SK-N-SH (cell line): ENCODE data around the gene NR2F1. TPM values are rescaled to one million over a fixed set of nuclear protein-coding genes. Genes with fewer than 3 reads are reported as not detected.

Experiments used
- CTCF ChIA-PET: fragments of 300-600, 350-600 bp; formaldehyde crosslinking; extraction: SDS; loops from one replicate; lab custom pipeline; 2021; lab: Yijun Ruan, JAX
- POLR2A ChIA-PET: fragments of 350-600 bp; sonication (Branson Sonifier 250); formaldehyde crosslinking; extraction: SDS; loops from one replicate; lab custom pipeline; 2020; ENCODE audit warnings: antibody characterized with exemption, inconsistent platforms; lab: Yijun Ruan, JAX
- DNase-seq: peaks from one replicate; pipeline ENCODE4 v3.0.0; 2012
- H2AFZ ChIP-seq: fragments of 200-600 bp; sonication (generic); 2 replicates; pipeline ENCODE4 v1.8.1; 2016; ENCODE audit warnings: antibody characterized with exemption, mild to moderate bottlenecking, low read depth
- H3F3A ChIP-seq: fragments of 200-600 bp; sonication (generic); replicated peaks from 2 replicates; pipeline ENCODE3; 2016; ENCODE audit warnings: antibody characterized with exemption, mild to moderate bottlenecking; ENCODE audit not compliant: insufficient read depth
- H3K27ac ChIP-seq, 2 experiments: fragments of 200-500 bp in 1 of 2; fragments of 200-600 bp in 1 of 2; sonication (Bioruptor generic) in 1 of 2; sonication (generic), shearing (Covaris generic) in 1 of 2; 2 replicates each; pipeline versions ENCODE4 v1.5.1 to v1.6.1; 2014 to 2016; ENCODE audit warnings: low read depth in 2 of 2, inconsistent platforms in 1 of 2, low read length in 1 of 2, mild to moderate bottlenecking in 1 of 2, mixed read lengths in 1 of 2
- H3K27me3 ChIP-seq: fragments of 200-600 bp; sonication (generic), shearing (Covaris generic); 2 replicates; pipeline ENCODE4 v1.6.1; 2016; ENCODE audit warnings: mixed run types; ENCODE audit not compliant: insufficient read depth
- H3K36me3 ChIP-seq, 2 experiments: fragments of 200-500 bp in 1 of 2; fragments of 200-600 bp in 1 of 2; sonication (Bioruptor generic) in 1 of 2; sonication (generic) in 1 of 2; replicated peaks in 1 of 2; 2 replicates each; pipeline versions ENCODE3 to v1.5.1; 2014 to 2016; ENCODE audit warnings: low read length in 1 of 2, mild to moderate bottlenecking in 1 of 2; ENCODE audit not compliant: insufficient read depth in 2 of 2, control insufficient read depth in 1 of 2
- H3K4me1 ChIP-seq, 2 experiments: fragments of 200-500 bp in 1 of 2; fragments of 200-600 bp in 1 of 2; sonication (Bioruptor generic) in 1 of 2; sonication (generic), shearing (Covaris generic) in 1 of 2; 2 replicates each; pipeline versions ENCODE4 v1.5.1 to v1.6.1; 2014 to 2016; ENCODE audit warnings: low read depth in 1 of 2, low read length in 1 of 2, mixed run types in 1 of 2; ENCODE audit not compliant: insufficient read depth in 2 of 2, control insufficient read depth in 1 of 2
- H3K4me2 ChIP-seq: fragments of 200-600 bp; sonication (generic), shearing (Covaris generic); 2 replicates; pipeline ENCODE4 v1.6.1; 2017; ENCODE audit warnings: mixed run types
- H3K4me3 ChIP-seq, 2 experiments: fragments of 200-500 bp in 1 of 2; fragments of 200-600 bp in 1 of 2; sonication (Bioruptor generic) in 1 of 2; sonication (generic), shearing (Covaris generic) in 1 of 2; 2 replicates each; pipeline versions ENCODE4 v1.5.1 to v1.8.1; 2014 to 2016; ENCODE audit warnings: low read depth in 2 of 2, inconsistent platforms in 1 of 2, low read length in 1 of 2, mild to moderate bottlenecking in 1 of 2, mixed read lengths in 1 of 2, moderate library complexity in 1 of 2
- H3K79me2 ChIP-seq: fragments of 200-600 bp; sonication (generic); 2 replicates; pipeline ENCODE4 v1.8.1; 2017; ENCODE audit warnings: mild to moderate bottlenecking; ENCODE audit not compliant: insufficient read depth
- H3K9ac ChIP-seq: fragments of 200-600 bp; sonication (generic); 2 replicates; pipeline ENCODE4 v1.6.1; 2017; ENCODE audit warnings: mixed run types
- H3K9me2 ChIP-seq: fragments of 200-600 bp; sonication (generic); 2 replicates; pipeline ENCODE4 v1.6.1; 2017; ENCODE audit warnings: mixed run types
- H3K9me3 ChIP-seq: fragments of 200-600 bp; sonication (generic); 2 replicates; pipeline ENCODE4 v1.6.1; 2017; ENCODE audit warnings: mixed run types, mild to moderate bottlenecking, moderate library complexity
- H4K20me1 ChIP-seq: fragments of 200-600 bp; sonication (generic); 2 replicates; pipeline ENCODE4 v1.6.1; 2017; ENCODE audit warnings: mild to moderate bottlenecking, mixed run types; ENCODE audit not compliant: insufficient read depth
- CHD2 ChIP-seq: fragments of 150-350 bp; IDR thresholded peaks from 2 replicates; pipeline ENCODE4 v1.6.1; 2018; ENCODE audit warnings: low read length; ENCODE audit not compliant: partially characterized antibody
- CTCF ChIP-seq: fragments of 200-600 bp; sonication (generic); IDR thresholded peaks from 2 replicates; pipeline ENCODE4 v1.6.1; 2017; ENCODE audit warnings: antibody characterized with exemption, mild to moderate bottlenecking, moderate library complexity
- EP300 ChIP-seq, 2 experiments: IDR thresholded peaks; 2 replicates each; pipeline versions ENCODE4 v1.4.0 to v1.6.1; 2012; ENCODE audit warnings: borderline replicate concordance in 1 of 2, low read depth in 1 of 2, low read length in 1 of 2
- EZH2phosphoT487 ChIP-seq: fragments of 200-600 bp; sonication (generic); IDR thresholded peaks from 2 replicates; pipeline ENCODE4 v1.6.1; 2017; ENCODE audit warnings: low read depth, mixed run types, mild to moderate bottlenecking, antibody characterized with exemption, moderate library complexity, borderline replicate concordance
- JUND ChIP-seq: IDR thresholded peaks from 2 replicates; pipeline ENCODE4 v1.4.0; 2012
- MAX ChIP-seq: IDR thresholded peaks from 2 replicates; pipeline ENCODE4 v1.4.0; 2012; ENCODE audit warnings: low read depth
- NFIC ChIP-seq: IDR thresholded peaks from 2 replicates; pipeline ENCODE4 v1.4.0; 2012; ENCODE audit warnings: borderline replicate concordance
- PBX3 ChIP-seq: IDR thresholded peaks from 2 replicates; pipeline ENCODE4; 2012
- POLR2AphosphoS5 ChIP-seq: IDR thresholded peaks from 2 replicates; pipeline ENCODE4 v1.6.1; 2012; ENCODE audit warnings: low read depth, low read length
- RAD21 ChIP-seq: IDR thresholded peaks from 2 replicates; pipeline ENCODE4 v1.6.1; 2012; ENCODE audit warnings: mild to moderate bottlenecking, low read length
- REST ChIP-seq: IDR thresholded peaks from 2 replicates; pipeline ENCODE4 v1.6.1; 2012; ENCODE audit warnings: mild to moderate bottlenecking, low read depth, low read length, moderate library complexity
- RFX5 ChIP-seq: IDR thresholded peaks from 2 replicates; pipeline ENCODE4 v1.6.1; 2012; ENCODE audit warnings: mild to moderate bottlenecking, improper control_type of control experiment, low read length
- TAF1 ChIP-seq: IDR thresholded peaks from 2 replicates; pipeline ENCODE4 v1.6.1; 2012; ENCODE audit warnings: low read depth, mild to moderate bottlenecking, low read length, moderate library complexity, borderline replicate concordance
- TCF12 ChIP-seq: IDR thresholded peaks from 2 replicates; pipeline ENCODE4 v1.4.0; 2012
- TEAD4 ChIP-seq: IDR thresholded peaks from 2 replicates; pipeline ENCODE4 v1.4.0; 2012; ENCODE audit warnings: mild to moderate bottlenecking, borderline replicate concordance; ENCODE audit not compliant: insufficient read depth
- USF2 ChIP-seq: fragments of 150-350 bp; IDR thresholded peaks from 2 replicates; pipeline ENCODE4 v1.6.1; 2017; ENCODE audit warnings: antibody characterized with exemption, low read length, low read depth, borderline replicate concordance
- YY1 ChIP-seq: IDR thresholded peaks from 2 replicates; pipeline ENCODE4 v1.4.0; 2012; ENCODE audit warnings: low read depth, mild to moderate bottlenecking
- ZBTB33 ChIP-seq: IDR thresholded peaks from 2 replicates; pipeline ENCODE4 v1.4.0; 2012; ENCODE audit warnings: low read depth, borderline replicate concordance
- WGBS: methylation state at CpG from one replicate; pipeline ENCODE4 v1.1.6; 2017; ENCODE audit warnings: low lambda C conversion rate; 5-methylcytosine and 5-hydroxymethylcytosine counted together
- polyA plus RNA-seq, 3 experiments: library from polyadenylated mRNA; depleted of rRNA; stranded (reverse); fragments of >200 nt; gene quantifications; 2 replicates each; pipeline ENCODE4 v1.2.3, GENCODE V29; 2012

Gene NR2F1
- polyA plus RNA-seq, 1 of the 3 experiments (the other 2 are of a cell fraction), result 47.1 TPM

- Histone ChIP-seq H3K9me2 (no peaks in the 10 kb centered on the region), H2AFZ (no peak overlapping the region), H3K4me2 (no peak overlapping the region), H3K79me2 (peaks cover 46% of the 10 kb centered on the region), H3K4me3 (no peak overlapping the region), H3F3A (no peaks in the 10 kb centered on the region), H3K27me3 (no peaks in the 10 kb centered on the region), H3K4me1 (peaks cover 0 to 24% of the 10 kb centered on the region in 2 experiments; a peak in 3 of 4 replicates), H3K9me3 (no peaks in the 10 kb centered on the region), H3K27ac (no peak overlapping the region; a peak in 1 of 4 replicates), H3K9ac (no peak overlapping the region), H4K20me1 (peaks cover 4% of the 10 kb centered on the region; the same call in 1 of the 2 replicates), H3K36me3 (peaks cover 24 to 51% of the 10 kb centered on the region in 2 experiments)
- 96% methylated on average over 30 of the region's 30 CpGs for WGBS
- POLR2A ChIA-PET, result no interaction called here
- CTCF ChIA-PET, result no interaction called here
- TF ChIP-seq NFIC, result no peak
- TF ChIP-seq EZH2phosphoT487, result no peak
- no peak for TF ChIP-seq CHD2
- TF ChIP-seq TCF12, result no peak
- TF ChIP-seq RFX5, result no peak
- TF ChIP-seq YY1, result no peak
- TF ChIP-seq TAF1, result no peak
- no peak for TF ChIP-seq PBX3
- TF ChIP-seq MAX, result no peak
- TF ChIP-seq REST, result no peak
- TF ChIP-seq USF2, result no peak
- TF ChIP-seq JUND, result no peak
- no peak for TF ChIP-seq RAD21
- no peak for TF ChIP-seq ZBTB33
- TF ChIP-seq EP300 (IDR thresholded peaks at IDR 0.05; ENCODE audit: borderline replicate concordance in 1 of 2, low read depth in 1 of 2, low read length in 1 of 2), result no peak
- TF ChIP-seq POLR2AphosphoS5, result no peak
- TF ChIP-seq CTCF, result no peak
- TF ChIP-seq TEAD4, result no peak
- DNase-seq, result no peak
Measured at GRCh38 chr5:93593476-93594131, 10.6 kb downstream of the NR2F1 start.
